ENCODE data around the gene KANSL1.
"Not testable (repeated sequence)": the region's sequence is repeated elsewhere in the genome, so short reads cannot be mapped to it uniquely, and the experiment has no call there.

The KANSL1 gene

DNA sequence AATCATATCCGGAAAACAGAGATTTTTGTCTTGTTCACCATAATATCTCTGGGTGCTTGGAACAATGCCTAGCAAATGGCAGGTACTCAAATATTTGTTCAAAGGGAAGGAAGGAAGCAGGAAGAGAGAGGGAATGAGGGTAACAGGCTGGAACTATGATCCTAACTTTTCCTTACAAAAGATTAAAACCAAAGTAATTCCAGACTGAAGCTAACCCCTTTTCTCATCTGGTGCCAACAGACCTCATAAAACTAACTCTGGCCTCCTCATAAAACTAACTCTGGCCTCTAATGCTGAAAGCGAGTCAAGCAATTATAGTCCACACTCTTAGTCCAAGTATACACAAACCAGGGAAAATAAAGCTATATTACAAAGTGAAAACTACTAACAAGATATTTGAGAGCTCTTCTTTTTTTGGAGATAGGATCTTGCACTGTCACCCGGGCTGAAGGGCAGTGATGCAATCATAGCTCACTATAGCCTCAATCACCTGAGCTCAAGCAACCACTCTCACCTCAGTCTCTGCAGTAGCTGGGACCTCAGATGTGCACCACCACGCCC is 84.6 kb downstream of the KANSL1 start:
- DNase-seq = no peak

- no peak for DNase-seq
These were observed 85.1 kb downstream of the KANSL1 start for GRCh38 chr17:46108120-46108519.

DNA sequence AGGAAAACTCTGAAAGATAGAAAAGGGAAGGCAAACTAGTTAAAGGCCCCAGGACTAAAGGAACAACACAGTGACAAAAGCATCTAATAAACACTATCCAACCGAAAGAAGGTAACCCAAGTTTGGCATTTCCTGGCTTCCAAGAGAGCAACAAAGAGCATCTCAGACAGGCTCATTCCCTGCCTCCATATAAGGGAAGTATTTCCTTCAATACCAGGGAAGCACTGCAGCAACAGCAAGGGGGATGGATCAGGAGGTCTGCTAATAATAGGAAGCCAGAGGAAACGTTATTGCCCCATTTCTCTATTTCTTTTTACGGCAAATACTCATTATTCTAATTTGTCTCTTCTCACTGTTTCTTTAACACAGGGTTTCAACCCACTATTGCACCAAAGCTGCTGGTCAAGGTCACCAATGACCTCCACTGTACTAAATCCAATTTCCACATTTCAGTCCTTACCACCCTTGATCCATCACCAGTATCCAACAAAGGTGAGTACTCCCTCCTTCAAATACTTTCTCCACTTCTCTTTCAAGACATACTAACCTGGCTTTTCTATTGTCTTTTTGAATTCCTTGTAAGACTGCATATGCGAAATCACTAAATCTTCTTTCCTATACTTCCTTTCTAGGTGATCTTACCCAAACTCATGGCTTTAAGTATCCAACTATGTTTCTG is 86.1 kb downstream of the KANSL1 start:
- no peak for DNase-seq

DNA sequence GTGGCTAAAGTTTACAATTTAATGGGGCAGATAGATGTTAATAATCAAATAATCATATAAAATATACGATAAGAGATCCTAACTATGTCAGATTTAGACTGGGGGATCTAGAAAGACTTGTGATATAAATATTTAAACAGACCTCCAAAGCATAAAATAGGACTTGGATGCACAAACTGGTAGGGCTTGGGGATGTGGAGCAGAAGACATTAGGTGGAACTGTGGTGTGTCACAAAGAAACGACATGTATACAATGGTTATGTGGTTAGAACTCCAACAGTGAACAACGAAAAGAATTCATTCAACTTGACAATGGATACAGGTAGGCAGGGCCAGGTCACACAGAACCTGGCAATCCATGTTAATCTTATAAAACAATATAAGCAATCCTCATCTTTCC is 90.4 kb downstream of the KANSL1 start:
- not testable (repeated sequence) for DNase-seq

DNA sequence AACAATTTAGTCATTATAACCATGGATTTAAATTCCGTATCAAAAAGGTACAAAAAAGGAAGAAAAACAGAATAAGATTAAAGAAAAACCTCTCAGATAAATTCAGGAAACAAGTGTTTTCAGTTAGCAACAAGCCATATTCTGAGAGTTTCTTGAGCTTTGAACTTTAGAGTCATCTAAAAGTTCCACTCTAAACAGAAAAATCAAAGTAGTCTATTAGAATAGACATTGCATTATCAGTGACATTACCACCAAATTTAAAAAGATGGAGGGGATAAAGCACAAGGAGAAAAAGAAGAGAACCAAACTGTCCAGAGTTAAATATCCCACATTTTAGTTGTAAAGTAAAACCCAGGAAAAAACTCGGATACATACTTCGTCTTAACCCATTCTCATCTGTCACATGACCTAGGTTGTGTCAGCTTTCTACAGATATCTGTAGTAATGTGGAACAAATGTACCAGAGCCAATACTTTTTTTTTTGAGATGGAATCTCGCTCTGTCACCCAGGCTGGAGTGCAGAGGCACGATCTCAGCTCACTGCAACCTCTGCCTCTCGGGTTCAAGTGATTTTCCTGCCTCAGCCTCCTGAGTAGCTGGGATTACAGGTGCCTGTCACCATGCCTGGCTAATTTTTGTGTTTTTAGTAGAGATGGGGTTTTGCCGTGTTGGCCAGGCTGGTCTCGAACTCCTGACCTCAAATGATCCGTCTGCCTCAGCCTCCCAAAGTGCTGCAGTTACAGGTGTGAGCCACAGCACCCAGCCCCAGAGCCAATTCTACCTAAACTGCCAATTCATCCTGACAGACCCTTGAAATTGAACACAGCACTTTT is 91.2 kb downstream of the KANSL1 start:
- not testable (repeated sequence) for DNase-seq

- no peak for DNase-seq
These were observed 92.6 kb downstream of the KANSL1 start for GRCh38 chr17:46100590-46100989.

DNA sequence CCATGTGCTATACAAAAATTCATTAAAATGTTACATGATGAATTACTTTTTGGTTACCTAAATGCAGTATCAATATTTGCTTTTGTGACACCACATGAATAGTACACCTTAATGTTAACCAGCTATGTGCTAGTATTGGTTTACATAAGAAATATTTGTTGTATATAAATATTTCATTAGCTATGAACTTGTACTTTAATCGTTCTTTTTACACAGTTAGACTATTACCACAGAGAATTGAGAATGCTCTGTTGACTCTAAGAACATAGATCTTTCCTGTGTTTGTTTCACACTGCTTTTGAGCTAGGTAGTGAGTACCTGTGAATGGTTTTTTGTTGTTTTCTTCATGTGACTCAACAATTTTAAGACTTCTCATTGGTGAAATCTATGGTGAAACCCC is 93.4 kb downstream of the KANSL1 start:
- no peak for DNase-seq

- no peak for DNase-seq
These were observed 95.7 kb downstream of the KANSL1 start for GRCh38 chr17:46097497-46097896.

DNA sequence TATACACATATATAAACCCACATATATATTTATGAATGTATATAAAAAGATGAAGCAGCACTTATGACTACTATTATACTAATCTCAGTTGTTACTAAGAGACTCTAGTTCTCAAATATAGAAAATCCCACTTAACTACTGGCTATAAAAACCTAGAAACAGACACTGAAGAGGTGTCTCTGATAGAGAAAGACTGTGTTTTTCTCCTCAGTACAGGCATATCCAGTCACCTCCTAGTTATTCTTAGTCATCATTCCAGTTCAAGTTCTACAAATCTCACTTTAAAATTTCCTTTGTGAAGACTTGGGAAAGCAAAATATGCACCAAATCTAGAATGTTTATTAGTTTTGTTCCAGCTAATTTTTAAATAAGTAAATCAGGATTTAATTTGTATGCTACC is 100.2 kb downstream of the KANSL1 start:
- DNase-seq = no peak

GRCh38 chr17:46090871-46091270 is 102.4 kb downstream of the KANSL1 start:
- no peak for DNase-seq

DNA sequence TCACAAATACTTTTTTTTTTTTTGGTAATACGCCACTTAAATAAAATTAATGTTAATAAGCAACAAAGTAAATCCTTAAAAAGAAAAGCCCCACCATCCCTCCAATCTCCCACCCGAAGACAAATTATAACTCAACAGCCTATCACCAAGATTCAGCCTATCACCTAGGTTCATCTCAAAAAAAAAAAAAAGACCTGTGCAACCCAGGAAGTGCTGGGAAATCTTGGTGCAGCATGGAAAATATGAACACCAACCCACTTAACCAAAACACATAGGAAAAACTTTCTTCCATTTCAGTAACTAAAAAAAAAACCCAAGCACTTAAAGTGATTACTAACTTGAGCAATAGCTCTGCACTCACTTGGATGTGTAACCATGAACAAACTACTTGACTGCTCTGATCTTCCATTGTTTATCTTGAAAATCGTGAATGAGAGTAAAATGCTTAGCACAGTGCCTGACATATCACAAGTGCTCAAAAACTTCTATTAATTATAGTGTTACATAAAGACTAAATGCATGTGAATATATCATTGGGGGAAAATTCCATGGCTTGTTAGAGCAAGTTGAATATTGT is 103.8 kb downstream of the KANSL1 start:
- DNase-seq = no peak

DNA sequence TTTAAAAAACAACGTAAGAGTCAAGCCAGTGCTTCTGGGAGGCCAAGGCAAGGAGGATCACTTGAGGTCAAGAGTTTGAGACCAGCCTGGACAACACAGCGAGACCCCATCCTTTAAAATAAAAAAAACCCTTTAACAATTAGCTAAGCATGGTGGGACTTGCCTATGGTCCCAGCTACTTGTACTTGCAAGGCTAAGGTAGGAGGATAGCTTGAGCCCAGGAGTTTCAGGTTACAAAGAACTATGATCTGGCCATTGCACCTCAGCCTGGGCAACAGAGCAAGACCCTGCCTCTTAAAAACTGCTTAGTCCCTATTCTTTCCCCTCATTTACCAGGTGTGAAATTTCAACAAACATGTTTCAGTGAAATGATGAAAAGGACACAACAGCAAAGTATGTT is 104.6 kb downstream of the KANSL1 start:
- no peak for DNase-seq

- DNase-seq = not testable (repeated sequence)
These were observed 105.4 kb downstream of the KANSL1 start for GRCh38 chr17:46087871-46088270.

DNA sequence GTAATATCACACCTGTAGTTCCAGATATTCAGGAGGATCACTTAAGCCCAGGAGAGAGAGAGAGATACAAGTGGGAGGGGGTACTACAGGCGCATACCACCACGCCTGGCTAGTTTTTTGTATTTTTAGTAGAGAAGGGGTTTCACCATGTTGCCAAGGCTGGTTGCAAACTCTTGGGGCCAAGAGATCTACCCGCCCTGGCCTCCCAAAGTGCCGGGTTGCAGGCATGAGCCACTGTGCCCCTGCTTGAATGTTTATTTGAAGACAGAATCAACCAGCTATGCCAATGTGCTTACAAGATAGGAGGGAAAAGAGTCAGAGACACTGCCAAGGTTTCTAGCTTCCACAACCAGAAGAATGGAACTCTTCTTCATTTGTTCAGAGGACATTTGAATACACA is 106.4 kb downstream of the KANSL1 start:
- no peak for DNase-seq

DNA sequence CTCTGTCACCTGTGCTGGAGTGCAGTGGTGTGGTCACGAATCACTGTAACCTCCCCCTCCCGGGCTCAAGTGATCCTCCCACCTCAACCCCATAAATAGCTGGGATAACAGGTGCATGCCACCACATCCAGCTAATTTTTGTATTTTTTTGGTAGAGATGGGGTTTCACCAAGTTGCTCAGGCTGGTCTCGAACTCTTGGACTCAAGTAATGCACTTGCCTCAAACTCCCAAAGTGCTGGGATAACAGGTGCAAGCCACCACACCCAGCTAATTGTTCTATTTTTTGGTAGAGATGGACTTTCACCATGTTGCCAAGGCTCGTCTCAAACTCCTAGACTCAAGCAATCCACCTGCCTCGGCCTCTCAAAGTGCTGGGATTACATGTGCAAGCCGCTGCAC is 107.7 kb downstream of the KANSL1 start:
- no peak for DNase-seq

GRCh38 chr17:46082257-46082656 is 111.0 kb downstream of the KANSL1 start:
- DNase-seq = no peak

DNA sequence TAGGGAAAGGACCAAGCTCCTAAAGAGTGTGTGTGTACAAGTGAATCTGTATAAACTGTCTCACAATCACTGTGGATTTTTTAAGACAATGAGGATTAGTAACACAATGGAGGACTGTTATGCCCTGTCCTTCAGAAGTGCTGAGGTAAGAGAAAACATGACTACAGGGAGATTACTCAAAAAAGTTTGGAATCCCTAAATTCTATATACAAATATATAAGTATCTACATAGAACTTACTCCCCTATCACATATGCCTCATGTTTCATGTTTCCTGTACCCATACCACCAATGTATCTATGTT is 112.3 kb downstream of the KANSL1 start:
- DNase-seq = no peak

GRCh38 chr17:46080118-46081017 is 112.9 kb downstream of the KANSL1 start:
- no peak for DNase-seq

DNA sequence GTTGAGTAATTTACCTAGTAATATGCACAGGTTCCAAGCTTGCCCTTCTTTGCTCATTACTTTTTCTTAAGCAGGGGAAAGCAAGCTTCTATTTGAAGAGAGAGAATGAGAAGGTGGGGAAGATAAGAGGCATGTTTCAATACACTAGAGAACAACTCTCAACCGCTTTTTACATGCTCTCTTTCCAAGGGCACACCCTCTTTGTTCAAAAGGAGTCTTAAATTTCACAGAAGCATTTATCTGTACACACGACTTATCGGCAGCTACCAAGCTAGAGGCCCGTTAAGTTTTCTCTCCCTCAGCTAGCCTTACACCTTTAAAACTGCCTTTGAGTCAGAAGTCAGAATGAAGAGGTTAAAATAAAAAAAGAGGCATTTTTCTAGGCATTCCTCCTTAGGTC is 114.6 kb downstream of the KANSL1 start:
- DNase-seq = no peak

DNA sequence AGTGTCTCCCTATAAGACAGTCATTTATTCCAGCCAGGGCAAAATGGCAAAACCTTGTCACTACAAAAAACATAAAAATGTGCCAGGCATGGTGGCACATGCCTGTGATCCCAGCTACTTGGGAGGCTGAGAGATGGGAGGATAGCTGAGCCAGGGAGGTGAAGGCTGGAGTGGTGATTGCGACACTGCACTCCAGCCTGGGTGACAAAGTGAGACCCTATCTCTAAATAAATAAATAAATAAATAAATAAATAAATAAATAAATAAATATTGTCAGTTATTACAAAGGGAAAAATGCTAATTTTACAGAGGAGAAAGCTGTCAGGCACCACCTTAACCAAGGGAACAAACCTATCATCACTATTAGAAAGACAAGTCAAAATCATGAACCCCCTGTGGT is 118.7 kb downstream of the KANSL1 start:
- DNase-seq = no peak

DNA sequence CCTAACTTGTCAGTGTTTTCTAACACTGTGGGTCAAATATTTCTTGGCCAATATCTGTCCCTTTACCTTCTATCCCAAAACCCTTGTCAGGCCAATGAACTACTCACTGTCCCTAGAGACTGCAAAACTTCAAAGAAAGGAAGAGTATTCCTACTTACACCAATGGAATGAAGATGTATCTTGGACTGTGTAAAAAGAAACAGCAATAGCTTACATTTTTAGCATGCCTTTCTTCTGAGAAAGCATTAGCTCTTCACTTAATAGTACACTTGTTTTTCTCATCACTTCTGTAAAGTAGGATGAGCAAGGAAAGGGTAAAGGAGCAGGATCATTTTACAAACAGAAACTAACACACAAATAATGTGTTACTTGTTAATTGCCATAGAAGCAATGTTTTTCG is 120.2 kb downstream of the KANSL1 start:
- DNase-seq = no peak

- no peak for DNase-seq
These were observed 121.4 kb downstream of the KANSL1 start for GRCh38 chr17:46071796-46072195.

GRCh38 chr17:46064460-46064859 is 128.8 kb downstream of the KANSL1 start:
- DNase-seq = no peak
